Measurements from ENCODE around the gene MED31.
A peak's percentile ranks its signal among the peaks of the same experiment; 100 is the strongest.
"Not testable (repeated sequence)": the region's sequence is repeated elsewhere in the genome, so short reads cannot be mapped to it uniquely, and the experiment has no call there.

Gene MED31

DNA sequence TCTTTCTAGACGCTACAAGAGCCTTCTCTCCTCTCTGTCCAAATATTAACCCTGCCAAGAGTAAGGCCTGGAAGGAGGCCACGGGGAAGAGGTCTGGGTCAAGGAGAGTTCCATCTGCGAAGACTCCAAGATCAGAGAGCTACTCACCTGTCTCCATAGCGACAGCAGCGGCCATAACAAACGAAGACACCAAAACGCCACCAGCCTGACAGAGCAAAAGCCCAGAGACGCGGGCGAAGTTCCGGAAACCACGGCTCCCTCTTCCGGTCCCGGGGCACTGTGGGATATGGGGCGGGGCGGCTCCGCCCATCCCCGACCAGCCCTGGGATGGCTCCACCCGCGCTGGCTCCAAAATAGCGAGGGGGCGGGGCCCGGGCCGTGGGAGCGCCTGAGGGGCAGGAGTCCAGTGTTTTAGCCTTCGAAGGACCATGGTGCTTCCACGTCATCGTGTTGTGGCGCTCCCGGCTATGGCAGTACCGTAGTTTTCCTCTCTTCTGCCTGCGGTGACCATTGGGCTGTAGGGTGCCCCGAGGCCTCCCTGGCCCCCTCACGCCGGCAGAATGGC, at the start of gene MED31, which contains the start of gene C17orf100:
MED31 (minus strand) TSS at position 252 of the 565 bp plus-strand sequence; CDS start at position 175, 77 bp downstream.
C17orf100 (plus strand) TSS at position 409 of the 565 bp plus-strand sequence; CDS start at position 561, 152 bp downstream.
- no peaks in the 10 kb centered on the region for H3K9me3 Mint-ChIP-seq
- peaks cover 40% of the 10 kb centered on the region for H3K36me3 Mint-ChIP-seq (ENCODE audit: low read depth)
- peaks cover 17% of the 10 kb centered on the region for H3K27me3 Mint-ChIP-seq
- peak within 1 kb of the TSS; percentile 96 for H3K27ac Mint-ChIP-seq
- peaks cover 73% of the 10 kb centered on the region for H3K4me1 Mint-ChIP-seq (ENCODE audit: low read depth)
- H3K4me3 Mint-ChIP-seq: peak within 1 kb of the TSS; percentile 93

- peaks cover 12% of the 10 kb centered on the region for H3K27me3 Mint-ChIP-seq
- no peaks in the 10 kb centered on the region for H3K9me3 Mint-ChIP-seq
- H3K4me3 Mint-ChIP-seq: no peak overlapping the region
- no peak overlapping the region for H3K27ac Mint-ChIP-seq
- H3K36me3 Mint-ChIP-seq (ENCODE audit: low read depth): no peaks in the 10 kb centered on the region
- H3K4me1 Mint-ChIP-seq (ENCODE audit: low read depth): no peaks in the 10 kb centered on the region
Measured at GRCh38 chr17:6700948-6701307, 49.5 kb upstream of the MED31 start.

- H3K36me3 Mint-ChIP-seq (ENCODE audit: low read depth): no peaks in the 10 kb centered on the region
- no peaks in the 10 kb centered on the region for H3K4me1 Mint-ChIP-seq (ENCODE audit: low read depth)
- peaks cover 12% of the 10 kb centered on the region for H3K27me3 Mint-ChIP-seq
- H3K27ac Mint-ChIP-seq: no peak overlapping the region
- H3K4me3 Mint-ChIP-seq: no peak overlapping the region
- H3K9me3 Mint-ChIP-seq: no peaks in the 10 kb centered on the region
Measured at GRCh38 chr17:6699997-6700947, 48.9 kb upstream of the MED31 start.

DNA sequence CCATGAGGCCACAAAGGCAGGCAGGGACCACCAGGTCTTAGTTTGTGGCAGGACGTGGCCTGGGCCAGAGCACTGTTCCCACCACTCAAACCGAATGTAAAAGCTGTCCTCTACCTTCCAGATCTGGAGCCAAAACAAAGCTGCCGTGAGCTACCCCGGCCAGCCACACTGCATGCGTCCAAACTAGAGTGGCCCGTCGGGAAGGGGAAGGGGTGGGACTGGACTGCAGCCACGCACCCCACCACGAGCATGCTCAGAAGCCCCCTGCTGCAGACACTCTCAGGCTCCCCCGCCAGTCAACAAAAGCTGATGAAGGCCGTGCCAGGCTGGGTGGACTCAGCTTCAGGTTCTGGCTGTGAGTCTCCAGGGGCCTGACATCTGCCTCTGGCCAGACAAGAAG, 46.6 kb upstream of the MED31 start:
- Mint-ChIP-seq H3K27me3 (peaks cover 12% of the 10 kb centered on the region), H3K4me3 (no peak overlapping the region), H3K4me1 (ENCODE audit: low read depth) (no peaks in the 10 kb centered on the region), H3K27ac (no peak overlapping the region), H3K9me3 (no peaks in the 10 kb centered on the region), H3K36me3 (ENCODE audit: low read depth) (no peaks in the 10 kb centered on the region)

GRCh38 chr17:6696906-6697305, 45.5 kb upstream of the MED31 start:
- H3K4me1 Mint-ChIP-seq (ENCODE audit: low read depth): no peaks in the 10 kb centered on the region
- peaks cover 14% of the 10 kb centered on the region for H3K27me3 Mint-ChIP-seq
- no peaks in the 10 kb centered on the region for H3K9me3 Mint-ChIP-seq
- no peak overlapping the region for H3K4me3 Mint-ChIP-seq
- H3K27ac Mint-ChIP-seq: no peak overlapping the region
- no peaks in the 10 kb centered on the region for H3K36me3 Mint-ChIP-seq (ENCODE audit: low read depth)

GRCh38 chr17:6695565-6695964, 44.2 kb upstream of the MED31 start:
- H3K36me3 Mint-ChIP-seq (ENCODE audit: low read depth): no peaks in the 10 kb centered on the region
- peaks cover 25% of the 10 kb centered on the region for H3K27me3 Mint-ChIP-seq
- no peak overlapping the region for H3K27ac Mint-ChIP-seq
- H3K4me3 Mint-ChIP-seq: no peak overlapping the region
- no peaks in the 10 kb centered on the region for H3K9me3 Mint-ChIP-seq
- H3K4me1 Mint-ChIP-seq (ENCODE audit: low read depth): no peaks in the 10 kb centered on the region

- Mint-ChIP-seq H3K4me1 (ENCODE audit: low read depth) (no peaks in the 10 kb centered on the region), H3K4me3 (no peak overlapping the region), H3K27me3 (peaks cover 27% of the 10 kb centered on the region), H3K9me3 (no peaks in the 10 kb centered on the region), H3K27ac (no peak overlapping the region), H3K36me3 (ENCODE audit: low read depth) (no peaks in the 10 kb centered on the region)
Measured at GRCh38 chr17:6695051-6695450, 43.6 kb upstream of the MED31 start.

GRCh38 chr17:6691958-6692357, 40.6 kb upstream of the MED31 start:
- not testable (repeated sequence) for H3K27ac Mint-ChIP-seq; H3K4me1 Mint-ChIP-seq (ENCODE audit: low read depth); H3K4me3 Mint-ChIP-seq; H3K9me3 Mint-ChIP-seq; H3K36me3 Mint-ChIP-seq (ENCODE audit: low read depth)
- H3K27me3 Mint-ChIP-seq: peaks cover 30% of the 10 kb centered on the region

- Mint-ChIP-seq H3K9me3 (no peaks in the 10 kb centered on the region), H3K27ac (no peak overlapping the region), H3K4me3 (no peak overlapping the region), H3K36me3 (ENCODE audit: low read depth) (no peaks in the 10 kb centered on the region), H3K27me3 (peaks cover 30% of the 10 kb centered on the region), H3K4me1 (ENCODE audit: low read depth) (no peaks in the 10 kb centered on the region)
Measured at GRCh38 chr17:6691546-6691945, 40.1 kb upstream of the MED31 start.

DNA sequence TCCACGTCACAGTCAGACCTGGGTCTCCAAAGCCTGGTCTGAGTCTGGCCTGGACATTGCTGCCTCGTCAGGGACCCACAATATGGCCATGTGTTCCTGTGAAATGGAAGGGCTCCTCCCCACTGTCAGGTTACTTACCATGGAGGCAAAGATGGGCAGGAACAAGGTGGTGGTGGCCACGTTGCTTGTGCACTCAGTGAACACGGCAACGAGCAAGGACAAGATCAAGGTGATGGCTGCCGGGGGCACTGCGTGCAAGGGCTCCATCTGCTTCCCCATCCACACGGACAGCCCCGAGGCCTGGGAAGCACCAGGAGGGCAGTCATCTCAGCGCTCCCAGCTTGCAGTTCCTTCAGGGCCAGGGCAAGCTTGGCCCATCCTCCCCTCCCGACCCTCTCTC, 39.2 kb upstream of the MED31 start:
- Mint-ChIP-seq H3K27ac (no peak overlapping the region), H3K4me1 (ENCODE audit: low read depth) (no peaks in the 10 kb centered on the region), H3K27me3 (peaks cover 29% of the 10 kb centered on the region), H3K36me3 (ENCODE audit: low read depth) (no peaks in the 10 kb centered on the region), H3K4me3 (no peak overlapping the region), H3K9me3 (no peaks in the 10 kb centered on the region)

DNA sequence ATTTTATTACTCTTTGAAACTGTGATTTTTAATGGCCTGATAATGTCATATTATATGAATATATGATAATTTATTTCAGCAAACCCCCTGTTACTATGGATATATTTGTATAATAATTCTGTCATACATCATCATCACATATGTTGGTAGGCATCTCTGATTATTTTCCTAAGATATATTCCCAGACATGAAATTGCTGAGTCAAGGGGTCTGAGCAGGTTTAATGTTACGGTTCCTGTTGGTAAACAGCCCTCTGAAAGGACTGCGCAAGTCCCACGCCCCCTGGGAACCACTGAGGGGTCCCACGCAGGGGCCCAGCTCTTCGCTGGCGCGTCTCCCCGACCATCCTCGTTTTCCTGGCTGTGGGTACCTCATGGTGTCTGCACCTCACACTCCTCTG, 37.5 kb upstream of the MED31 start:
- H3K27me3 Mint-ChIP-seq: peaks cover 23% of the 10 kb centered on the region
- H3K4me1 Mint-ChIP-seq (ENCODE audit: low read depth): no peaks in the 10 kb centered on the region
- H3K4me3 Mint-ChIP-seq: no peak overlapping the region
- no peaks in the 10 kb centered on the region for H3K36me3 Mint-ChIP-seq (ENCODE audit: low read depth)
- H3K9me3 Mint-ChIP-seq: no peaks in the 10 kb centered on the region
- no peak overlapping the region for H3K27ac Mint-ChIP-seq

- H3K4me1 Mint-ChIP-seq (ENCODE audit: low read depth): no peaks in the 10 kb centered on the region
- H3K27me3 Mint-ChIP-seq: peaks cover 26% of the 10 kb centered on the region
- H3K27ac Mint-ChIP-seq: no peak overlapping the region
- H3K4me3 Mint-ChIP-seq: no peak overlapping the region
- H3K36me3 Mint-ChIP-seq (ENCODE audit: low read depth): no peaks in the 10 kb centered on the region
- H3K9me3 Mint-ChIP-seq: no peaks in the 10 kb centered on the region
Measured at GRCh38 chr17:6686026-6686425, 34.6 kb upstream of the MED31 start.

DNA sequence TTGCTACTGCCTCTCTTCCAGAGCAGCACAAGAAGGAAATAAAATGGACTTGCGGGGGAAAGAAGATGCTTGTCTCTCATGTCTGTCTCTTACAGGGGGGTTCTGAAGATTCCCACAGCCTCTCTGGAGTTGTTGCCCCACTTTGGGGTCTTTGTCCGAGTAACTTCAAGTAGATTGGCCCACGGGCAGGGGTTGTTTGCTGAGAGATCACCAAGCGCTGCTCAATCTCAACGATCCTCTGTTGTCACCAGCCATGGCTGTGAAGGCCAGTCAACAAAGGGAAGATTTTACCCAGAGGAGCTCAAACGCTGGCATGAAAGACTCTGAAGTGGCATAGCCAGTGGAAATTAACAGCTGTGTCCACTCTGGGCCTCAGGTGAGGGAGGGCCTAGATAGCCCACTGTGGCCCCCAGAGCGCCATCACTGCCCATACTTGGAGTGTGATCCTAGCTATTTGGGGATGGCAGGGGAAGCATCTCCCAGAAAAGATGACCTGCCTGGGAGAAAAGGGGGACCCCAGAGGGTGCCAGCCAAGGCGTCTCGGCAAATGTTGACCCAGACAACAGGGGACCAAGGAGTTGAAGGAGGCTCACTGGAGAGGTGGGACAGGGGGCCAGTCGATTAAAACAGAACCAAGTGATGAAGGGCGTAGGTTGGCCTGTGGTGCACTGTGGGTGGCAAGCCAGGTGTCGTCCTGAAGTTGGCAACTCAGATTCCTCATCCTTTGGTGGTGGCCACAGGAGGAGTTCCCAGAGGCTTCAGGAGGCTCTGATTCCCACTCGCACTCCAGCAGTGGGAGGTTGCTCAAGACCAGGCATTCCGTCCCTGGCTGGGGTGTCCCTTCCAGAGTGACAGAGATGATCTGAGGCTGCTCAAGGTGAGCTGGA, 33.7 kb upstream of the MED31 start:
- H3K9me3 Mint-ChIP-seq: no peaks in the 10 kb centered on the region
- H3K4me3 Mint-ChIP-seq: no peak overlapping the region
- H3K4me1 Mint-ChIP-seq (ENCODE audit: low read depth): no peaks in the 10 kb centered on the region
- H3K27ac Mint-ChIP-seq: no peak overlapping the region
- H3K36me3 Mint-ChIP-seq (ENCODE audit: low read depth): no peaks in the 10 kb centered on the region
- peaks cover 28% of the 10 kb centered on the region for H3K27me3 Mint-ChIP-seq

DNA sequence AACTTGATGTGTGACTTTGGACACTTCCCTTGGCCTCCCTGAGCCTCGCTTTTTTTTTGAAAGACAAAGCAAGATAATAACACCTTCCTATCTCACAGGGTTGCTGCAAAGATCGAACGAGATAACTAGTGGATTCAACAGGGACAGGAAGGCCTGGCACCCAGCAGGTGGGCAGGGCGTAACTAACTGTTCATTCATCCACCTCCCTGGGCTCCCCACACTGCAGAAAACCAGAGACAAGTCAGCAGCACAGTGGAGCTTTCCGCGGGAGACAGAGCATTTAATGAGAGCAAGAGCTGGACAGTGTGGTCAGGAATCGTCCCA, 33.0 kb upstream of the MED31 start:
- H3K4me3 Mint-ChIP-seq: no peak overlapping the region
- no peaks in the 10 kb centered on the region for H3K4me1 Mint-ChIP-seq (ENCODE audit: low read depth)
- no peaks in the 10 kb centered on the region for H3K9me3 Mint-ChIP-seq
- H3K36me3 Mint-ChIP-seq (ENCODE audit: low read depth): no peaks in the 10 kb centered on the region
- H3K27me3 Mint-ChIP-seq: peaks cover 28% of the 10 kb centered on the region
- no peak overlapping the region for H3K27ac Mint-ChIP-seq
